Fibroblast of lung (primary cell): Measurements from ENCODE around the gene IP6K2. TPM values are rescaled to one million over a fixed set of nuclear protein-coding genes. Genes with fewer than 3 reads are reported as not detected.

Experiments
- DNase-seq, 2 donors: peaks; one replicate each; pipeline versions ENCODE4 v3.0.0 to v3.0.0-alpha.2; 2010; ENCODE audit warnings: low read depth in 2 of 2
- H2AFZ ChIP-seq: 2 replicates; pipeline ENCODE4 v1.5.1; 2012; ENCODE audit warnings: low read length, control low read depth, inconsistent platforms
- H3K27ac ChIP-seq: 2 replicates; pipeline ENCODE4 v1.5.1; 2011; ENCODE audit warnings: low read length, control low read depth; ENCODE audit not compliant: insufficient read depth
- H3K27me3 ChIP-seq: 2 replicates; pipeline ENCODE4 v1.5.1; 2011; ENCODE audit warnings: mild to moderate bottlenecking, low read length; ENCODE audit not compliant: control insufficient read depth, insufficient read depth
- H3K36me3 ChIP-seq: 2 replicates; pipeline ENCODE4 v1.5.1; 2011; ENCODE audit warnings: low read length; ENCODE audit not compliant: control insufficient read depth, insufficient read depth
- H3K4me1 ChIP-seq: 2 replicates; pipeline ENCODE4 v1.5.1; 2011; ENCODE audit warnings: low read length; ENCODE audit not compliant: control insufficient read depth, insufficient read depth; ENCODE audit errors: extremely low read depth
- H3K4me2 ChIP-seq: 2 replicates; pipeline ENCODE4 v1.5.1; 2011; ENCODE audit warnings: low read length, control low read depth; ENCODE audit not compliant: insufficient read depth; ENCODE audit errors: extremely low read depth
- H3K4me3 ChIP-seq, 4 experiments: fragments of 200-600 bp in 1 of 4; sonication (generic) in 1 of 4; replicated peaks in 1 of 4; 2 replicates each; pipeline ENCODE4 v1.5.1; 2011 to 2016; ENCODE audit warnings: low read length in 4 of 4, low read depth in 3 of 4, mild to moderate bottlenecking in 3 of 4, control low read depth in 2 of 4, inconsistent platforms in 1 of 4, mixed read lengths in 1 of 4; ENCODE audit not compliant: insufficient read depth in 1 of 4; ENCODE audit errors: control extremely low read depth in 1 of 4
- H3K79me2 ChIP-seq: 2 replicates; pipeline ENCODE4 v1.5.1; 2012; ENCODE audit warnings: mild to moderate bottlenecking, low read length, inconsistent platforms; ENCODE audit not compliant: control insufficient read depth, insufficient read depth
- H3K9ac ChIP-seq: 2 replicates; pipeline ENCODE4 v1.5.1; 2011; ENCODE audit warnings: mild to moderate bottlenecking, low read length, control low read depth; ENCODE audit not compliant: insufficient read depth
- H3K9me3 ChIP-seq: 2 replicates; pipeline ENCODE4 v1.5.1; 2012; ENCODE audit warnings: low read depth, low read length; ENCODE audit not compliant: control insufficient read depth, insufficient read depth
- H4K20me1 ChIP-seq: 2 replicates; pipeline ENCODE4 v1.5.1; 2011; ENCODE audit warnings: low read length; ENCODE audit not compliant: control insufficient read depth, insufficient read depth; ENCODE audit errors: extremely low read depth
- EZH2 ChIP-seq: IDR thresholded peaks from 2 replicates; pipeline ENCODE4 v1.5.1; 2012; ENCODE audit warnings: low read length, control low read depth, mild to moderate bottlenecking; ENCODE audit errors: missing control alignments
- polyA plus RNA-seq, 2 donors: library from polyadenylated mRNA; depleted of rRNA in 1 of 2; stranded (reverse) in 1 of 2; unstranded in 1 of 2; fragments of >200 nt; gene quantifications; 2 replicates each; pipeline ENCODE4 v1.2.1, GENCODE V29; 2011 to 2012; ENCODE audit warnings: missing spikeins in 1 of 2
- total RNA-seq: library from RNA; depleted of rRNA; stranded (reverse); fragments of >200 nt; gene quantifications from 2 replicates; pipeline ENCODE4 v1.2.1, GENCODE V29; 2014
- TF ChIP-seq, protein P1 (sequence below), 2 donors: IDR thresholded peaks in 1 of 2; conservative IDR thresholded peaks in 1 of 2; 1 replicate in 1 of 2; 2 replicates in 1 of 2; pipeline ENCODE4 v1.5.1; 2011 to 2012; ENCODE audit warnings: low read length in 2 of 2, control low read depth in 1 of 2, inconsistent platforms in 1 of 2, low read depth in 1 of 2, mild to moderate bottlenecking in 1 of 2

IP6K2 gene
- total and polyA plus RNA-seq, 2 donors (not counting 1 experiment from before 2014, with no cell fraction given): 53.5 to 58.9 TPM

DNA sequence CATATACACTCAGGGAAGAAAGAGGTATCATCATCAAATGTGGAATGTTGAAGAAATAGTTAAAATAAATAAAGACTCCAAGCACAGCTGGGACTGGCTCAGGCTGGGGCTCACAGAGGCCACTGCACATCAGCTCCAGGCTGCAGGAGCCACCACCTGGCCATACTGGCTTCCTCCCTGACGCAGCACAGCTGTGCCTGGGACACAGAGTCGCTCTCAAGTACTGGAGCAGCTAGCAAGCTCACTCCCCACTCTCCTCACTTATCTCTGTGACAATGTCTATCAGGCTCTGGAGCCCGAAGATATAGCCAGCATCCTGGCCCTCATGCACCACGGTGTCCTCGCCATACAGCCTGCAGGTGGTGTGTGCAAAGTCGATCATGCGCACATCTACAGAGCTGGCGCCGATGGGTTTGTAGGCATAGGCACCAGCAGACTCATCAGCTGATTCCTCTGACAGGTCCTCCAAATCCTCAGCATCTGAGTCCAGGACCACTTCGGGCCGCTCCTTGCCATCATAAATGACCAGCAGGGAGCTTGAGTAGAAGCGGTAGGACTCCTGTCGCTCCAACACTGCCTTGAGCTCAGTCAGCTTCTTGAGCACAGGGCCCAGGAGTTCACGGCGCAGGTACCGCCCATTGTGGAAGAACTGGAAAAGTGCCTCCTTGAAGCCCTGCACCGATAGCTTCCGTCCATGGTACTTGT is 28.8 kb downstream of the IP6K2 start:
- no peak overlapping the region for H2AFZ ChIP-seq
- peaks cover 27% of the 10 kb centered on the region for H3K79me2 ChIP-seq
- no peak overlapping the region for H3K4me3 ChIP-seq
- H3K4me2 ChIP-seq: no peak overlapping the region
- H3K9me3 ChIP-seq: no peaks in the 10 kb centered on the region
- peak in 1 of 2 donors; percentile 27 for DNase-seq
- peaks cover 33% of the 10 kb centered on the region for H3K36me3 ChIP-seq
- no peak overlapping the region for H3K9ac ChIP-seq
- no peaks in the 10 kb centered on the region for H3K27me3 ChIP-seq
- H3K27ac ChIP-seq: no peak overlapping the region
- TF ChIP-seq, protein P1, sequence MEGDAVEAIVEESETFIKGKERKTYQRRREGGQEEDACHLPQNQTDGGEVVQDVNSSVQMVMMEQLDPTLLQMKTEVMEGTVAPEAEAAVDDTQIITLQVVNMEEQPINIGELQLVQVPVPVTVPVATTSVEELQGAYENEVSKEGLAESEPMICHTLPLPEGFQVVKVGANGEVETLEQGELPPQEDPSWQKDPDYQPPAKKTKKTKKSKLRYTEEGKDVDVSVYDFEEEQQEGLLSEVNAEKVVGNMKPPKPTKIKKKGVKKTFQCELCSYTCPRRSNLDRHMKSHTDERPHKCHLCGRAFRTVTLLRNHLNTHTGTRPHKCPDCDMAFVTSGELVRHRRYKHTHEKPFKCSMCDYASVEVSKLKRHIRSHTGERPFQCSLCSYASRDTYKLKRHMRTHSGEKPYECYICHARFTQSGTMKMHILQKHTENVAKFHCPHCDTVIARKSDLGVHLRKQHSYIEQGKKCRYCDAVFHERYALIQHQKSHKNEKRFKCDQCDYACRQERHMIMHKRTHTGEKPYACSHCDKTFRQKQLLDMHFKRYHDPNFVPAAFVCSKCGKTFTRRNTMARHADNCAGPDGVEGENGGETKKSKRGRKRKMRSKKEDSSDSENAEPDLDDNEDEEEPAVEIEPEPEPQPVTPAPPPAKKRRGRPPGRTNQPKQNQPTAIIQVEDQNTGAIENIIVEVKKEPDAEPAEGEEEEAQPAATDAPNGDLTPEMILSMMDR (conservative IDR thresholded peaks at IDR 0.05 in 1 of 2, IDR thresholded peaks at IDR 0.05 in 1 of 2; ENCODE audit: low read depth in 1 of 2, low read length in 2 of 2): no peak
- TF ChIP-seq EZH2: no peak
- H4K20me1 ChIP-seq: no peaks in the 10 kb centered on the region
- H3K4me1 ChIP-seq: peaks cover 21% of the 10 kb centered on the region

DNA sequence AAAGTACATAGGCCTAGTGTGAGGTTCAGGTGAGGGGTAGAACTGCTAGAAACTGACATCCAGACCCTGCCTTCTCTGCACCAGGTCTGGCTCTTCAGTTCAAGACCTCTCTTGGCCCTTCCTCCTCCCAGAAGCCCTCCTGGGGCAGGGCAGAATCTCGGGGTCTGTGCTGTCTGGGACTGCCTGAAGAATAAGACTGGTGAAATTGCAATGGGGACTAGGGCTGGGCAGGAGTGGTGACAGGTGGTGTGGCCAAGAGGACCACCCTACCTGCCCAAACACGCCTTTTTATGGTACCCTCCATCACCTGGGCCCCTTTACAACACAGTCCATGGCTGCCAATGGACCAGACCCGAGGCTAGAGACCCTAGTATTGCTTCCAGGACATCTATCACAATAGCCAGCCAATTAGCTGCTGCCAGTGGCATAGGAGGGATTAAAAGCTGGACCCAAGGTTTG is 29.8 kb downstream of the IP6K2 start:
- H3K36me3 ChIP-seq: peaks cover 33% of the 10 kb centered on the region

DNA sequence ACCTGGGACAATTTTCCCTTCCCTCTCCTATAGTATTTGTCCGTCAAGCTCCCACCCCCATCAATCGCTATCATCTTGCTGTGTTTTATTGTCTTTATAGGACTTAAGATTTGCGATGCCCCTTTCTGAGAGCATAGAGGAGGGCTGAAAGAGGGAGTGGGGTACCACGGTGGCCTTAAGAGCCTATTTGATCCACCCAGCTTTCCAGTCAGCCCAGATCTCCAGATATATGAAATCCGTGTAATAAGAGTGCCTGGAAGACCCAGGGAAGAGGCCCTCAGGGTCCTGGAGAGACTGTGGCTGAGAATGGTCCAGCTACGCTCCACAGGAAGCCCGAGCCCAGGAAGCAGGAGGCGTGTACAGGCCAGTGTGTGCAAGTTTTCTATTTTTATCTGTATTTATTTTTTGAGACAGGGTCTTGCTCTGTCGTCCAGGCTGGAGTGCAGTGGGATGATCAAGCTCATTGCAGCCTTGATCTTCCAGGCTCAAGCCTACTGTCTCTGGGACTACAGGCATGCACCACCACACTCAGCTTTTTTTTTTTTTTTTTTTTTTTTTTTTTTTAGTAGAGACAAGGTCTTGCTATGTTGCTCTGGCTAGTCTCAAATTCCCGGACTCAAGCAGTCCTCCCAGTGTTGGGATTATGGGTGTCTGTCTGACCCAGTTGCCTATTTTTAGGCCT is 30.3 kb downstream of the IP6K2 start:
- peaks cover 32% of the 10 kb centered on the region for H3K36me3 ChIP-seq
- H3K27ac ChIP-seq: no peak overlapping the region
- H2AFZ ChIP-seq: no peak overlapping the region
- no peaks in the 10 kb centered on the region for H4K20me1 ChIP-seq
- H3K4me2 ChIP-seq: no peak overlapping the region
- H3K9me3 ChIP-seq: no peaks in the 10 kb centered on the region
- no peak for TF ChIP-seq EZH2
- TF ChIP-seq, protein P1 (conservative IDR thresholded peaks at IDR 0.05 in 1 of 2, IDR thresholded peaks at IDR 0.05 in 1 of 2; ENCODE audit: low read depth in 1 of 2, low read length in 2 of 2): no peak
- peaks cover 19% of the 10 kb centered on the region for H3K4me1 ChIP-seq
- H3K79me2 ChIP-seq: peaks cover 14% of the 10 kb centered on the region
- H3K9ac ChIP-seq: no peak overlapping the region
- H3K27me3 ChIP-seq: no peaks in the 10 kb centered on the region
- no peak for DNase-seq
- H3K4me3 ChIP-seq: no peak overlapping the region

More for the DNA sequence above, 29.8 kb downstream of the IP6K2 start:
- Histone ChIP-seq H3K4me2 (no peak overlapping the region), H3K27me3 (no peaks in the 10 kb centered on the region), H3K4me3 (no peak overlapping the region), H4K20me1 (no peaks in the 10 kb centered on the region), H3K9ac (no peak overlapping the region), H3K27ac (no peak overlapping the region), H3K9me3 (no peaks in the 10 kb centered on the region), H3K79me2 (peaks cover 17% of the 10 kb centered on the region), H3K4me1 (peaks cover 19% of the 10 kb centered on the region), H2AFZ (no peak overlapping the region)
- DNase-seq: no peak
- TF ChIP-seq EZH2: no peak
- TF ChIP-seq, protein P1 (conservative IDR thresholded peaks at IDR 0.05 in 1 of 2, IDR thresholded peaks at IDR 0.05 in 1 of 2; ENCODE audit: low read depth in 1 of 2, low read length in 2 of 2): no peak
